BJ (cell line): ENCODE results near the gene GDAP2. TPM values are rescaled to one million over a fixed set of nuclear protein-coding genes. Genes with fewer than 3 reads are reported as not detected.

Experiments used
- CTCF ChIA-PET: fragments of 350-600 bp; formaldehyde crosslinking; extraction: SDS; loops from one replicate; lab custom pipeline; 2021; ENCODE audit warnings: antibody characterized with exemption, inconsistent platforms; lab: Yijun Ruan, JAX
- POLR2A ChIA-PET: fragments of 300-600 bp; sonication (Branson Sonifier 250); formaldehyde crosslinking; extraction: SDS; loops from one replicate; lab custom pipeline; 2021; ENCODE audit warnings: antibody characterized with exemption; lab: Charles Lee
- DNase-seq: peaks from one replicate; pipeline ENCODE4 v3.0.0-alpha.2; 2011; ENCODE audit warnings: low read depth
- H3K27me3 ChIP-seq: 2 replicates; pipeline ENCODE4 v1.6.0; 2011; ENCODE audit warnings: low read length; ENCODE audit not compliant: control insufficient read depth, insufficient read depth
- H3K36me3 ChIP-seq: 2 replicates; pipeline ENCODE4 v1.5.1; 2011; ENCODE audit warnings: low read length; ENCODE audit not compliant: control insufficient read depth, insufficient read depth
- H3K4me3 ChIP-seq: 2 replicates; pipeline ENCODE4 v1.5.1; 2011; ENCODE audit warnings: low read depth, mild to moderate bottlenecking, control low read depth, low read length
- CTCF ChIP-seq: IDR thresholded peaks from 2 replicates; pipeline ENCODE4 v1.5.1; 2011; ENCODE audit warnings: low read depth, mild to moderate bottlenecking, control low read depth, inconsistent platforms, low read length, moderate library complexity; ENCODE audit not compliant: insufficient read depth
- polyA plus RNA-seq: library from polyadenylated mRNA; depleted of rRNA; stranded (reverse); fragments of >200 nt; gene quantifications from 2 replicates; pipeline ENCODE4 v1.2.3, GENCODE V29; 2011

GDAP2 gene
- polyA plus RNA-seq, 1 experiment, result 8.1 TPM

- ChIA-PET CTCF (no interaction called here), POLR2A (interaction anchor here (0.6 kb wide), 1 partner anchor 16 kb away, joined by 5 read pairs; no protein-coding TSS in a partner anchor)
- H3K36me3 ChIP-seq, result peaks cover 7% of the 10 kb centered on the region
- no peak overlapping the region for H3K4me3 ChIP-seq
- DNase-seq, result no peak
- TF ChIP-seq CTCF, result no peak
- H3K27me3 ChIP-seq, result no peaks in the 10 kb centered on the region
Observed at GRCh38 chr1:117871013-117871412, 58.4 kb downstream of the GDAP2 start.

- POLR2A ChIA-PET, result interaction anchor here (0.6 kb wide), 1 partner anchor 10 kb away, joined by 3 read pairs; no protein-coding TSS in a partner anchor
- H3K4me3 ChIP-seq, result no peak overlapping the region
- H3K27me3 ChIP-seq, result no peaks in the 10 kb centered on the region
- TF ChIP-seq CTCF, result no peak
- CTCF ChIA-PET, result interaction anchor here (0.5 to 1.1 kb wide), 2 partner anchors 15 to 1878 kb away, joined by 3 to 4 read pairs; no protein-coding TSS in a partner anchor
- DNase-seq, result no peak
- peaks cover 4% of the 10 kb centered on the region for H3K36me3 ChIP-seq
Observed at GRCh38 chr1:117861694-117862093, 67.7 kb downstream of the GDAP2 start.

- ChIA-PET POLR2A (interaction anchor here (0.6 kb wide), 1 partner anchor 9 kb away, joined by 3 read pairs; no protein-coding TSS in a partner anchor), CTCF (interaction anchor here (0.5 to 1.3 kb wide), 5 partner anchors 11 to 1879 kb away, joined by 3 to 4 read pairs (median 3); no protein-coding TSS in a partner anchor)
- peak; percentile 75 for DNase-seq
- TF ChIP-seq CTCF, result no peak
- Histone ChIP-seq H3K4me3 (no peak overlapping the region), H3K36me3 (peaks cover under 1% of the 10 kb centered on the region), H3K27me3 (no peaks in the 10 kb centered on the region)
Observed at GRCh38 chr1:117860896-117861610, 68.4 kb downstream of the GDAP2 start.

DNA sequence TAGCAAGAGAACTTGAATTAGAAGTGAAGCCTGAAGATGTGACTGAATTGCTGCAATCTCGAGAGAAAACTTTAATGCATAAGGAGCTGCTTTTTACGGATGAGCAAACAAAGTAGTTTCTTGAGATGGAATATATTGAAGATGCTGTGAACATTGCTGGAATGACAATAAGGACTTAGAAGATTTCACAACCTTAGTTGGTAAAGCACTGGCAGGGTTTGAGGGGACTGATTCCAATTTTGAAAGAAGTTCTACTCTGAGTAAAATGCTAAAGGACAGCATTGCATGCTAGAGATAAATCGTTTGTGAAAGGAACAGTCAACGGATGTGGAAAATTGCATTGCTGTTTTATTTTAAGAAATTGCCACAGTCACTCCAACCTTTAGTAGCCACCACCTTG lies 69.5 kb downstream of the GDAP2 start:
- H3K36me3 ChIP-seq, result no peaks in the 10 kb centered on the region
- no peak for DNase-seq
- ChIA-PET CTCF (interaction anchor here (1.0 kb wide), 1 partner anchor 10 kb away, joined by 3 read pairs; no protein-coding TSS in a partner anchor), POLR2A (no interaction called here)
- no peak overlapping the region for H3K4me3 ChIP-seq
- no peaks in the 10 kb centered on the region for H3K27me3 ChIP-seq
- no peak for TF ChIP-seq CTCF

GRCh38 chr1:117857418-117857817 lies 72.0 kb downstream of the GDAP2 start:
- Histone ChIP-seq H3K36me3 (no peaks in the 10 kb centered on the region), H3K4me3 (no peak overlapping the region), H3K27me3 (no peaks in the 10 kb centered on the region)
- CTCF ChIA-PET, result no interaction called here
- TF ChIP-seq CTCF, result no peak
- no peak for DNase-seq
- POLR2A ChIA-PET, result no interaction called here
